GM19395 (cell line): ENCODE data around the gene DKK3.

Experiments used
- ATAC-seq: cut with Tn5 transposase; IDR thresholded peaks from one replicate; pipeline ENCODE4 v1.9.1; 2021; ENCODE audit warnings: mild to moderate bottlenecking, moderate library complexity; ENCODE audit not compliant: unreplicated experiment

The DKK3 gene

GRCh38 chr11:12031856-12032544 is 23.6 kb upstream of the DKK3 start:
- no peak for ATAC-seq

DNA sequence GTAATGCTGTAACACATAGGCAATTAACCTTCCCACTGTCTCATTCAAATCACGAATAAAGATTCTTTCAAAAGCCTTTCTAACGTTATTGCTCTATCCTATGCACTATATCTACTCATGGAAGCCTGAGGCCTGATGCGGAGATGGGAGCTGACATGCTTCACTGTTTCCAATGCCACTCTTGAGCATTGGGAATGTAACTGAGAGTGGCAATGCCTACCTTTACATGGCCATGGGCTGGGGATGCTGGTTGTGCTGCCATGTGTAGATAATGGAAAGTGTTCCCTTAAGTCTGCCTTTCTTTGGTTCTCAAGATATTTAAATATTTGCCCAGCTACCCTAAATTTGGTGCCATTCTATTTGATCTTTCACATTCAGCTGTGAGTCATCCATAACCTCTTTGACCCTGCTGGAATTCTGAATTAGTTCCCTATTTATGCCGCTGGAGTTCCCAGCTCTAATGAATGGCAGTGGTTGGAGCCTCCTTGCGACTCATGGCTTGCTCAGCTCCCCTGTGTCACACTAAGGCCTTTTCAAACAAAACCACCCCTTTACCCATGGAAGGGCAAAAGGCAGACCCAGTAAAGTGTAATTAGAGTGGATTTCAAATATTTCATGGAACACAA is 21.4 kb upstream of the DKK3 start:
- no peak for ATAC-seq

DNA sequence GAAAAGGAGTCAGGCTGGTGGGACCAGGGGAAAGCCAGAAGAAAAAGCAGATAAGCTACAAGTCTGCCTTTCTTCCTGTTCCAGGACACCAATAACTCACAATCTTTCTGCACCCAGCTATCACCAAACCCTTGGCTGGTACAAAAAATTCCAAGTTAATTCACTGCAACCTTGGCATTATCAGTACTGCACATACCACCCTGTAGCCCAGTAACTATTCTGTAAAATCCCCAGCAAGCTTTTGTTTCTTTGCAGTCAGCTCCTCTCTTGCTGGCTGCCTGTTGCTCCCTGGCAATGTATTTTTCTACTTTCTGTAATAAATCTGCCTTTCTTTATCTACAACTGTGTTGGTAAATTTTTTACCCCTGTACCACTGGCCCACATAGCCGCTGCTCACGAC is 20.7 kb upstream of the DKK3 start:
- ATAC-seq, result no peak

GRCh38 chr11:12028303-12028702 is 19.9 kb upstream of the DKK3 start:
- ATAC-seq, result no peak

GRCh38 chr11:12026331-12027211 is 18.1 kb upstream of the DKK3 start:
- ATAC-seq, result no peak

DNA sequence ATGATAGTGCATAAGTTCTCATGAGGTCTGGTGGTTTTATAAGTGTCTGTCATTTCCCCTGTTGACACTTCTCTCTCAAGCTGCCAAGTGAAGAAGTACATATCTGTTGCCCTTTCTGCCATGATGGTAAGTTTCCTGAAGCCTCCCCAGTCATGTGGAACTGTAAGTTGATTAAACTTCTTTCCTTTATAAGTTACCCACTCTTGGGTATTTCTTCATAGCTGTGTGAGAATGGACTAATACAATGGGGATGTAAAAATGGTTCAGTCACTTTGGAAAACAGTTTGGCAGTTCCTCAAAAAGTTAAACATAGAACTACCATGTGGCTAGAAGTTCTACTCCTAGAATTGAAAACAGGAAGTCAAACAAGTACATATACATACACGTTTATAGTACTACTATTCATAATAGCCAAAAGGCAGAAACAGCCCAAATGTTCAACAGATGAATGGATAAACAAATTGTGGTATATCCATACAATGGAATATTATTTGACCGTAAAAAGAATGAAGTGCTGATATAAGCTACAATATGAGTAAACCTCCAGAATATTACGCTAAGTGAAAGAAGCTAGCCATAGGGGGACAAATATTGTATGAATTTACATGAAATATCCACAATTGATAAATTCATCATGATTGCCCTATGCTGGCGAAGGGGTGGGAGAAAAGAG is 16.0 kb upstream of the DKK3 start:
- ATAC-seq, result no peak

- no peak for ATAC-seq
Observed at GRCh38 chr11:12023015-12023414, 14.6 kb upstream of the DKK3 start.

DNA sequence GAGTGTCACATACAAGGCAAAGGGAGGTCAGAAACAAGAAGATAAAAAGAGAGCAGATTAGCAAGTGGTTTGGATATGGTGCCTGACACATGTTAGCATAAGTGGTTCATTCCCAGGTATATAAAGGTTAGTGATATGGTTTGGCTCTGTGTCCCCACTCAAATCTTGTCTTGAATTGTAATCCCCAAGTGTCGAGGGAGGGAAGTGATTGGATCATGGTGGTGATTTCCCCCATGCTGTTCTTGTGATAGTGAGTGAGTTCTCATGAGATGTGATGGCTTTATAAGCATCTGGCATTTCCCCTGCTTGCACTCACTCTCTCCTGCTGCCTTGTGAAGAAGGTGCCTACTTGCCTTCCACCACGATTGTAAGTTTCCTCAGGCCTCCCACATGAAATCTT is 12.1 kb upstream of the DKK3 start:
- ATAC-seq, result no peak

DNA sequence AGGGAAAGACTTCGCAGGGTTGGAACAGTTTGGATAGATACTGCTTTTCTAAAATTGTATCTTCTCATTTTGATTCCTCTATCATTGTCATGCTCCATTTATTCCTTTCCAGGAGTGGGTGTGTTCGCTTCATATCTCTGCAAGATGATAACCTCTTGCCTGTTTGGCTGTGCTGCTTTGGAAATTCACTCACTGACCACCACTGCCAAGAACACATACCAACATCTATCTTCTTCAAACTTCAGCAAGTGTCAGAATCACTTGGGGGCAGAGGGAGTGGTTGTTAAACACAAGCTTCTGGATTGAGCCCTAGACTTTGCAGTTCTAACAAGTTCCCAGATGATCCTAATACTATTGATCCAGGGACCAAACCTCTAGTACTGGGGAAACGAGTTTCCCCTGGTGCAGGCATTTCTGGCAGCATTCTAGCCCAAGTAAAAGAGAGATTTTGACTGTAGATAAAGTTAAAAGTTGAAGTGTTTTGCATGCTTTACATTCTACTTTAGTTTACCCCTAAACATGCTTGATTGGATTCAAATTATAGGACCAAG is 11.5 kb upstream of the DKK3 start:
- no peak for ATAC-seq

GRCh38 chr11:12019337-12019736 is 10.9 kb upstream of the DKK3 start:
- ATAC-seq, result no peak

DNA sequence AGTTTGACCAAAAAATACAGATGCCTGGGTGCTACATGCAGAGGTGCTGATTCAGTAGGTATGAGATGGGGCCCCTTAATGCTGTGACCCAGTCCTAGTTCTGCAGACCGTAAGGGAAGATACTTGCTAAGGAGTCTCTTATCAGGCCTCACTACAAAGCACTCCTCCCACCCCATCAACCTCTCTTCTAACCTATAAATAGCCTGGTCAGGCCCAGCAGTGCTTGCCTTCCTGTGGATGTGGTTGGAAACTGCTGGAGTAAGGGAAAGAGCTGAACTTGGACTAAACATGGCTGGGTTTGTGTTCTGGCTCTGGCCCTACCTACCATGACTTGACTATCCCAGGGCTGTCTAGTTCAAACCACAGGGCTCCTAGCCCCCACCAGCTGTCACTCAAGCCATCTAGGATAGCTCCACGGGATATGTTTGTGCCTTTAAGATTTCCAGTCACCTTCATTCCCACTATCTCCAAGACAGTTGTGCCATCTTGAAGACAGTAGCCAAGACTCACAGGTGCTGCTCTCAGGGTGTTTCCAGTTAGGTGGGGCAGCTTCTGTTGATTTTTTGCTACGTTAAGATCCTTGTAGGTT is 9.5 kb upstream of the DKK3 start:
- ATAC-seq, result no peak

GRCh38 chr11:12017243-12017678 is 8.8 kb upstream of the DKK3 start:
- ATAC-seq, result no peak

DNA sequence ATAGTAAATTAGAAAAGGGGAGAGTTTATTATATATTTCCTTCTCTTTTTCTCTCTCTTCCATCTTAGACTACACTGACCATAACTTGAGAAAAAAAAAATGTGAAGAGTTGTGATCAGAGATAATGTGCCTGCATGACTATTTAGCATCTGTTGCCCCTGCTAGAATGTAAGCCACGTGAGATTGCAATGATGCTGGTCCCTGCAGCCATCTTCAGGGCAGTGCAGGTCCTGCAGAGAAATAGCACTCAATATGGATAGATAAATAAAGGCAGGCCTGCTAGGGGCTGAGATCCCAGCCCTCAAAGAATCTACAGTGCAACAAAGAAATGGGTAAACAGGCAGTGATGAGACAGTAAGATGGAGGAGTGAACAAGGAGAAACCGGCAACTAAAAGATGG is 7.8 kb upstream of the DKK3 start:
- no peak for ATAC-seq

- ATAC-seq, result no peak
Observed at GRCh38 chr11:12015486-12015885, 7.1 kb upstream of the DKK3 start.

DNA sequence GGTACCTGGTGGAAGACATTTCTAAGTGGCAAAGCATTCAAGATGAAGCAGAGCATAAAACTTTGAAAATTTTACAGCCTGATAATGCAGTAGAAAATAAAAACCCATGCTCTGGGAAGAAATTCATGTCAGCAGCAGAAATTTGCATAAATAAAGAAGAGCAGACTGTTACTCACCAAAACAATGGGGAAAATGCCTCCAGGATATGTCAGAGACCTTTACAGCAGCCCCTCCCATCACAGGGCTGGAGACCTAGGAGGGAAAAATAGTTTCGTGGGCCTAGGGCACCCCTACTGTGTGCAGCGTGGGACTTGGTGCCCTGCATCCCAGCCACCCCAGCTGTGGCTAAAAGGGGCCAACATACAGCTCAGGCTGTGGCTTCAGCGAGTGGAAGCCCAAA is 5.4 kb upstream of the DKK3 start:
- no peak for ATAC-seq

DNA sequence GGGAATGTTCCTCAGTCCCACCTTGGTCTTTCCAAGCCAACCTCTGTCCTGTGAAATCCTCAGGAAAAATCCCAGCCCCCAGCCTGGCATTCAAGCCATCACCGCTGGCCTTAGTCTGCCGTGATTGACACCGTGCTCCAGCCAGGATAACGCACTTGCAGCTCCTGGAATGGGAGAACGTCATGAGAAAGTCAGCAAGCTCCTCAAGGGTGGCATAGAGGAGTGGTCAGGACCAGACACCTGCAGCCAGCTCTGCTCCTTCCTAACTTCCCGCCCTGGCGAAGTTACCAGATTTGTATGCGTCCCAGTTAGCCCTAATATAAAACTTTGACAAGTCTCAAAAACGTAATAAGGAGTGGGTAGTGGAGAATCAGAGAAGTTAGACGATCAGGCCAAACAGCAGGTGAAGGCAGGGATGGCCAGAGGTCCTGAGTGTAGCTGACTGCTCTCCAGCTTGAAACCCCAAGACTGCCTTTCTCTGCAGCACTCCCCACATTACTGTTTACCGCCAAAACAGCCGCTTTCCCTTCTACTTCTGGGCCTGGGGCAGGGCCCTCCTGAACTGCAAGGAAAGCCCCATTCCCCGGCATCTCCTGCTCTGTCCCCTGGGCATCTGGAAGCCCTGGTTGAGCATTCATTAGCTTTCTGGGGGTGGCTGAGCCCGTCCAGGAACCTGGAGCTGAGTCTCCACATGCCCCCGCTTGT is 1.3 kb upstream of the DKK3 start:
- ATAC-seq, result no peak

GRCh38 chr11:12008790-12009616 is 577 bp upstream of the DKK3 start:
- ATAC-seq, result no peak

GRCh38 chr11:12007230-12007593 is 1.2 kb downstream of the DKK3 start:
- ATAC-seq, result no peak

GRCh38 chr11:12006552-12007229 is 1.7 kb downstream of the DKK3 start:
- ATAC-seq, result no peak
